Measurements from ENCODE around the gene CCR5AS.

Gene CCR5AS

DNA sequence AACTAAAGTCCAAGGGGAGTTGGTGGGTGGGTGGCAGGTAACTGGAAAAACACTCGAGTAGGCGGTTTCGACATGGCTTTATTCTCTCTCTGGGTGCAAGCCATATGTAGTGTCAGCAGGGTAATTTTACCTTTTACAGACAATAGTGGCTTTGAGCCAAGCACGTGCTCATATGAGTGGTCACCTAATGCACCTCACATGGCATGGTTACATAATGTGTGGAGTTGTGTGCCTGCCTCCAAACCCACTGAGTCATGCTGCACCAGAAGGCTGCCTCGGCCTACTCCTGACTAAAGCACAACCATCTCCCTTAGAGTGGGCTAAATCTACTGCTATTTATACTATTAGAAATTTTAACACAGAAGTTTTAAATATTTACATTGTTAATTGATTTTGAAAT is 16.7 kb upstream of the CCR5AS start:
- H3K27me3 ChIP-seq (ENCODE audit: low read length) = no peaks in the 10 kb centered on the region
- no peaks in the 10 kb centered on the region for H3K36me3 ChIP-seq (ENCODE audit: insufficient read depth, low read length)
- H3K4me3 ChIP-seq (ENCODE audit: low read length) = no peak overlapping the region
- no peak overlapping the region for H2AFZ ChIP-seq (ENCODE audit: low read length)
- no peaks in the 10 kb centered on the region for H4K20me1 ChIP-seq (ENCODE audit: insufficient read depth, low read depth, low read length)
- no peak overlapping the region for H3K4me2 ChIP-seq (ENCODE audit: low read depth, low read length, poor library complexity, severe bottlenecking)
- H3K4me1 ChIP-seq (ENCODE audit: low read length) = no peaks in the 10 kb centered on the region
- H3K9me2 ChIP-seq (replicated peaks; ENCODE audit: insufficient read depth, low read length) = no peaks in the 10 kb centered on the region
- no peaks in the 10 kb centered on the region for H3K9me3 ChIP-seq (ENCODE audit: low read length)
- no peaks in the 10 kb centered on the region for H3K79me2 ChIP-seq (ENCODE audit: low read length)
- no peak overlapping the region for H3K9ac ChIP-seq (ENCODE audit: low read length)
- no peak for DNase-seq
- H3K27ac ChIP-seq (ENCODE audit: low read length) = no peak overlapping the region

GRCh38 chr3:46422617-46423016 is 15.8 kb upstream of the CCR5AS start:
- H3K4me3 ChIP-seq (ENCODE audit: low read length) = no peak overlapping the region
- no peaks in the 10 kb centered on the region for H3K36me3 ChIP-seq (ENCODE audit: insufficient read depth, low read length)
- no peak for DNase-seq
- H3K27ac ChIP-seq (ENCODE audit: low read length) = no peak overlapping the region
- no peak overlapping the region for H3K4me2 ChIP-seq (ENCODE audit: low read depth, low read length, poor library complexity, severe bottlenecking)
- H4K20me1 ChIP-seq (ENCODE audit: insufficient read depth, low read depth, low read length) = no peaks in the 10 kb centered on the region
- H3K9ac ChIP-seq (ENCODE audit: low read length) = no peak overlapping the region
- H2AFZ ChIP-seq (ENCODE audit: low read length) = no peak overlapping the region
- no peaks in the 10 kb centered on the region for H3K9me3 ChIP-seq (ENCODE audit: low read length)
- no peaks in the 10 kb centered on the region for H3K27me3 ChIP-seq (ENCODE audit: low read length)
- H3K4me1 ChIP-seq (ENCODE audit: low read length) = no peaks in the 10 kb centered on the region
- H3K9me2 ChIP-seq (replicated peaks; ENCODE audit: insufficient read depth, low read length) = no peaks in the 10 kb centered on the region
- H3K79me2 ChIP-seq (ENCODE audit: low read length) = no peaks in the 10 kb centered on the region

DNA sequence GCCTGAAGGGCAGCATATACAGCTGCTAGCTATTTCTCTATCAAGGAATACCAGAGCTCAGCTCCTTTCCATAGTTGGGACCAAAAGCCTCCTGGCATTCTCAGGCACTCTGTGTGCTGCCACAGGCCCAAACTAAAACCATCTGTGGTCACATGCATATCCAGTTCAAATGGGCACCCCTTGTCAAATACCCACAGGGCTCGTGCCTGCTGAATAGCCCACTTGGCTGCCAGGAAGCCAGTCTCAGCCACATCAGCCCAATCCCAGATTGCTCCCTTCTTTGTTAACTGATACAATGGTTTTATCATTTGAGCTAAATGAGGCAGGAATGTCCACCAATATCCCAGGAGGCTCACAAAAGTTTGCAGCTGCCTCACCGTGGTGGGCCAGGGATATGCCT is 14.1 kb upstream of the CCR5AS start:
- Histone ChIP-seq H3K36me3 (ENCODE audit: insufficient read depth, low read length) (no peaks in the 10 kb centered on the region), H4K20me1 (ENCODE audit: insufficient read depth, low read depth, low read length) (no peaks in the 10 kb centered on the region), H3K9ac (ENCODE audit: low read length) (no peak overlapping the region), H3K4me2 (ENCODE audit: low read depth, low read length, poor library complexity, severe bottlenecking) (no peak overlapping the region), H3K4me3 (ENCODE audit: low read length) (no peak overlapping the region), H3K9me2 (replicated peaks; ENCODE audit: insufficient read depth, low read length) (no peaks in the 10 kb centered on the region), H3K4me1 (ENCODE audit: low read length) (no peaks in the 10 kb centered on the region), H3K9me3 (ENCODE audit: low read length) (no peaks in the 10 kb centered on the region), H3K79me2 (ENCODE audit: low read length) (no peaks in the 10 kb centered on the region), H3K27ac (ENCODE audit: low read length) (no peak overlapping the region), H3K27me3 (ENCODE audit: low read length) (no peaks in the 10 kb centered on the region), H2AFZ (ENCODE audit: low read length) (no peak overlapping the region)
- DNase-seq = no peak

GRCh38 chr3:46419816-46420215 is 12.9 kb upstream of the CCR5AS start:
- Histone ChIP-seq H4K20me1 (ENCODE audit: insufficient read depth, low read depth, low read length) (no peaks in the 10 kb centered on the region), H3K27ac (ENCODE audit: low read length) (no peak overlapping the region), H3K4me2 (ENCODE audit: low read depth, low read length, poor library complexity, severe bottlenecking) (no peak overlapping the region), H3K36me3 (ENCODE audit: insufficient read depth, low read length) (no peaks in the 10 kb centered on the region), H3K27me3 (ENCODE audit: low read length) (no peaks in the 10 kb centered on the region), H3K9me2 (replicated peaks; ENCODE audit: insufficient read depth, low read length) (no peaks in the 10 kb centered on the region), H3K79me2 (ENCODE audit: low read length) (no peaks in the 10 kb centered on the region), H3K4me3 (ENCODE audit: low read length) (no peak overlapping the region), H3K9ac (ENCODE audit: low read length) (no peak overlapping the region), H2AFZ (ENCODE audit: low read length) (no peak overlapping the region), H3K4me1 (ENCODE audit: low read length) (no peaks in the 10 kb centered on the region), H3K9me3 (ENCODE audit: low read length) (no peaks in the 10 kb centered on the region)
- no peak for DNase-seq

DNA sequence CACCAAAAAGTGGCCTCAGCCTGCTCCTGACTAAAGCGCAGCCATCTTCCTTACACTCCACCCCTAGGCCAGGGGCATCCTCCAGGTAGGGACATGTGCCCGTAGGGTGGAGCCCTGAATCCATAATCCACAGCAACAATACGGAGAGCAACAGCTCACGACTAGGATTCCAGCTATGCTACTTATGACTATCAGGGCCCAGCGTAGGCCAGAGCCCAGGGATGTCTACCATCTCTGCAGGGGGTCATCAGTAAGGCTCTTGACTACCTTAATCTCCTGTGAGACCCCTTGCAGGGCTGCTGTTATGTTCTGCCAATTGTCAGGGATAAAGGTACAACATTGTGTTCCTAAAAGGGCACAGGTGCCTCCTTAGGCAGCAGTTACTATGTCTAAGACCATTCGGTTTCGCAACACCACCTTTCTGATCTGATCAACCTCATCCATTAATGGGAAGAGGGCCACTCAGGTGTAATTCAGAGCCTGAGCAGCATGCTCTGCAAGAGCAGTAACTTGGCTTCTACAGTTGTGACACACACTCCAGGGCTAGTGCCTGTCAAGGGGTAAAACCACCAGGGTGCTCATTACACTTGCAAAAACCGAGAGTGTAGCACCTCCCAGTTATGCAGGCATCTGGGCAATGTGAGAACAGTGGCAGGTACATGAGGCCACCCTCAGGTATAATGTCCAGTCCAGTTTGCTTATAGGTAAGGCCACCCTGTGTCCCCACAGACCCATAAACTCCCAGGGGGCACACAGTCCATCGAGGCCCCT is 11.2 kb upstream of the CCR5AS start:
- Histone ChIP-seq H3K4me2 (ENCODE audit: low read depth, low read length, poor library complexity, severe bottlenecking) (no peak overlapping the region), H2AFZ (ENCODE audit: low read length) (no peak overlapping the region), H3K9ac (ENCODE audit: low read length) (no peak overlapping the region), H3K9me2 (replicated peaks; ENCODE audit: insufficient read depth, low read length) (no peaks in the 10 kb centered on the region), H4K20me1 (ENCODE audit: insufficient read depth, low read depth, low read length) (no peaks in the 10 kb centered on the region), H3K9me3 (ENCODE audit: low read length) (no peaks in the 10 kb centered on the region), H3K79me2 (ENCODE audit: low read length) (no peaks in the 10 kb centered on the region), H3K27me3 (ENCODE audit: low read length) (no peaks in the 10 kb centered on the region), H3K27ac (ENCODE audit: low read length) (no peak overlapping the region), H3K4me1 (ENCODE audit: low read length) (no peaks in the 10 kb centered on the region), H3K36me3 (ENCODE audit: insufficient read depth, low read length) (no peaks in the 10 kb centered on the region), H3K4me3 (ENCODE audit: low read length) (no peak overlapping the region)
- no peak for DNase-seq

- no peak for DNase-seq
- no peak overlapping the region for H2AFZ ChIP-seq (ENCODE audit: low read length)
These were observed 10.1 kb upstream of the CCR5AS start for GRCh38 chr3:46416811-46417510.

DNA sequence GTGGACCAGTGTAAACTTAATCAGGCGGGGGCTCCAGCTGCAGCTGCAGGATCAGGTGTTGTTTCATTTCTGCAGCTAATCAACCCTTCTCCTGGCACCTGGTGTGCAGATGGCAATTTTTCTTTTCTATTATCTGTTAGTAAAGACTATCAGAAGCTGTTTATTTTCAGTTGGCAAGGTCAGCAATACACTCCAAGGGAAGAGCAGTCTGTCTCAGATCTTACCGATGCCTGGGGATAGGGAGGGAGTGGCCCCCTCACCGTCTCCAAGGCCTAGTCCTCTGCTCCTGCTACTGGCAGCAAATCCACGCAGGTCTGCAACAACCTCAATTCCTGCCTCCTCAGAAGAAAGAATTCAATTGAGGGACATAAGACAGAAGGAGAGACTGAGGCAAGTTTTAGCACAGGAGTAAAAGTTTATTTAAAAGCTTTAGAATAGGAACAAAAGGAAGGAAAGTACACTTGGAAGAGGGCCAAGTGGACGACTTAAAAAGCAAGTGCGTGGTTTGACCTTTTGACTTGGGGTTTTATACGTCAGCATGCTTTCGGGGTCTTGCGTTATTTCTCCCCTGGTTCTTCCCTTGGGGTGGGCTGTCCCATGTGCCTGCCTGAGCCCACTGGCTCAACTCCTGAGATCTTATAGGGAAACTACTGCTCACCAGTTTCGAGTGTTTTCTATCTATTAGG is 9.4 kb upstream of the CCR5AS start:
- Histone ChIP-seq H3K9me3 (ENCODE audit: low read length) (no peaks in the 10 kb centered on the region), H3K4me1 (ENCODE audit: low read length) (no peaks in the 10 kb centered on the region), H3K79me2 (ENCODE audit: low read length) (no peaks in the 10 kb centered on the region), H3K27me3 (ENCODE audit: low read length) (no peaks in the 10 kb centered on the region), H3K9me2 (replicated peaks; ENCODE audit: insufficient read depth, low read length) (no peaks in the 10 kb centered on the region), H3K4me2 (ENCODE audit: low read depth, low read length, poor library complexity, severe bottlenecking) (no peak overlapping the region), H2AFZ (ENCODE audit: low read length) (no peak overlapping the region), H3K4me3 (ENCODE audit: low read length) (no peak overlapping the region), H3K9ac (ENCODE audit: low read length) (no peak overlapping the region), H3K36me3 (ENCODE audit: insufficient read depth, low read length) (no peaks in the 10 kb centered on the region), H3K27ac (ENCODE audit: low read length) (no peak overlapping the region), H4K20me1 (ENCODE audit: insufficient read depth, low read depth, low read length) (no peaks in the 10 kb centered on the region)
- no peak for DNase-seq

More at GRCh38 chr3:46416811-46417510, 10.1 kb upstream of the CCR5AS start:
- Histone ChIP-seq H3K4me1 (ENCODE audit: low read length) (no peaks in the 10 kb centered on the region), H3K36me3 (ENCODE audit: insufficient read depth, low read length) (no peaks in the 10 kb centered on the region), H4K20me1 (ENCODE audit: insufficient read depth, low read depth, low read length) (no peaks in the 10 kb centered on the region), H3K4me2 (ENCODE audit: low read depth, low read length, poor library complexity, severe bottlenecking) (no peak overlapping the region), H3K27ac (ENCODE audit: low read length) (no peak overlapping the region), H3K4me3 (ENCODE audit: low read length) (no peak overlapping the region), H3K9ac (ENCODE audit: low read length) (no peak overlapping the region), H3K9me2 (replicated peaks; ENCODE audit: insufficient read depth, low read length) (no peaks in the 10 kb centered on the region), H3K79me2 (ENCODE audit: low read length) (no peaks in the 10 kb centered on the region), H3K9me3 (ENCODE audit: low read length) (no peaks in the 10 kb centered on the region), H3K27me3 (ENCODE audit: low read length) (no peaks in the 10 kb centered on the region)

DNA sequence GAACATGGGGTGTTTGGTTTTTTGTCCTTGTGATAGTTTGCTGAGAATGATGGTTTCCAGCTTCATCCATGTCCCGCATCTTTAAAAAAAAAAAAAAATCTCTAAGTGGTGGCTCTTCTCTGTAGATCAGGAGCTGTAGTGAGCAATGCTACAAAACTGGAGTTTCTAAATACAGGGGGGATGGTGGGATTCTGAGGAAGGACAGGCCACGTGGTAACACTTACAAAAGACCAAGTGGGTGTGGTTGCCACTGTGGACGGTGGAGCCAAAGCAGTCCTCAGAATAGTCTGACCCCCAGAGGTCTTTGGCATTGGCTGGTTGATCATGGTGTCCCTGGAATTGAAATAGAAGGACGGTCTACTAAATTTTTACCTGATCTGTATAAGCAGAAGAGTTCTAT is 7.9 kb upstream of the CCR5AS start:
- Histone ChIP-seq H3K27me3 (ENCODE audit: low read length) (no peaks in the 10 kb centered on the region), H3K4me3 (ENCODE audit: low read length) (no peak overlapping the region), H3K9ac (ENCODE audit: low read length) (no peak overlapping the region), H3K9me3 (ENCODE audit: low read length) (no peaks in the 10 kb centered on the region), H2AFZ (ENCODE audit: low read length) (no peak overlapping the region), H3K9me2 (replicated peaks; ENCODE audit: insufficient read depth, low read length) (no peaks in the 10 kb centered on the region), H3K79me2 (ENCODE audit: low read length) (no peaks in the 10 kb centered on the region), H3K27ac (ENCODE audit: low read length) (no peak overlapping the region), H3K4me1 (ENCODE audit: low read length) (no peaks in the 10 kb centered on the region), H4K20me1 (ENCODE audit: insufficient read depth, low read depth, low read length) (no peaks in the 10 kb centered on the region), H3K36me3 (ENCODE audit: insufficient read depth, low read length) (no peaks in the 10 kb centered on the region), H3K4me2 (ENCODE audit: low read depth, low read length, poor library complexity, severe bottlenecking) (no peak overlapping the region)
- DNase-seq = no peak
